EH (cell line): ENCODE measurements around the gene ATG14.
A peak's percentile ranks its signal among the peaks of the same experiment; 100 is the strongest.
"Not testable (repeated sequence)": the region's sequence is repeated elsewhere in the genome, so short reads cannot be mapped to it uniquely, and the experiment has no call there.

Experiments used
- DNase-seq: peaks from one replicate; pipeline ENCODE4 v3.0.0-alpha.2; 2015; ENCODE audit warnings: low read depth

ATG14 gene

DNA sequence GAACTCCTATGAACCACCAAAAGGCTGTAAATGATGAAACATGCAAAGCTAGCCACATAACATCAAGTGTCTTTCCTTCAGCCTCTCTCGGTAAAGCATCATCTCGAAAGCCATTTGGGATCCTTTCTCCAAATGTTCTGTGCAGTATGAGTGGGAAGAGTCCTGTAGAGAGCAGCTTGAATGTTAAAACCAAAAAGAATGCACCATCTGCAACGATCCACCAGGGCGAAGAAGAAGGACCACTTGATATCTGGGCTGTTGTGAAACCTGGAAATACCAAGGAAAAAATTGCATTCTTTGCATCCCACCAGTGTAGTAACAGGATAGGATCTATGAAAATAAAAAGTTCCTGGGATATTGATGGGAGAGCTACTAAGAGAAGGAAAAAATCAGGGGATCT, 61.2 kb downstream of the ATG14 start:
- no peak for DNase-seq

DNA sequence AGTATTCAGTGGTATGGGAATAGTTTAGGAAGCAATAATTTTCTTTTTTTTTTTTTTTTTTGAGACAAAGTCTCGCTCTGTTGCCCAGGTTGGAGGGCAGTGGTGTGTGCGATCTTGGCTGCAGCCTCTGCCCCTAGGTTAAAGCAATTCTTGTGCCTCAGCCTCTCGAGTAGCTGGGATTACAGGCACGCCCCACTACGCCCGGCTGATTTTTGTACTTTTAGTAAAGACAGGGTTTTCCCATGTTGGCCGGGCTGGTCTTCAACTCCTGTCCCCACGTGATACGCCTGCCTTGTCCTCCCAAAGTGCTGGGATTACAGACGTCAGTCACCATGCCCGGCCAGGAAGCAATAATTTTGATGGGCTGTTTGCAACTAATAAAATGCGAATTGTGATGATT, 62.1 kb downstream of the ATG14 start:
- DNase-seq, result no peak

DNA sequence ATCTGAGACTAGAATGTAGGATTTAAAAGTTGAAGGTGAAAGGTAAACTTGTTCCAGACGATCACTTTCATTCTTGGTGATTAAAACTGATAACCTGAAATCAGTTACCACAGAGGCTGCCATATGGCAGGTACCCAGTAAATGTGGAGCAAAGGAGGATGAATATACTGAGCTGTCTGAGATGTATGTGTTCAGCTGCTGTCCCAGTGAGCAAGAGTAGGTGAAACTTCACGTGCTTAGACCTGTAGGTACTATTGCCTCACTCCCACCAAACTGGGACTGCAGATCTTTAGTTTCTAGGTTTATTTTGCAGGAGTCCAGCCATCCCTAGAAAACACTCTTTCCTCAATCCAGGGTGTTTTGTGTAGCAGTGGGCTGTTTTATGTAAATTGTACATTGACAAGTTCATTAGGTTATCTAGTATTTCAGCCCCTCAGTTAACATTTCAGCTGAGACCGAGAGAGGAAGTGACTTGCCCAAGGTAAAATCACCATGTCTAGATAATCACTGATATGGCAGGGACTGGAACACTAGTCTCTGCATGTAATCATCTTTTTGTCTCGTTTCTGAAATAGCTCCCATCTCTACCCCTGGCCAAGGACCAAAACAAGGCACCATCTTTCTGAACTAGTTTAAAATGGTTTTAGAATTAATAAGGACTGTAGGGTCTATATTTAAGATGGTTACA, 62.7 kb downstream of the ATG14 start:
- DNase-seq, result no peak

DNA sequence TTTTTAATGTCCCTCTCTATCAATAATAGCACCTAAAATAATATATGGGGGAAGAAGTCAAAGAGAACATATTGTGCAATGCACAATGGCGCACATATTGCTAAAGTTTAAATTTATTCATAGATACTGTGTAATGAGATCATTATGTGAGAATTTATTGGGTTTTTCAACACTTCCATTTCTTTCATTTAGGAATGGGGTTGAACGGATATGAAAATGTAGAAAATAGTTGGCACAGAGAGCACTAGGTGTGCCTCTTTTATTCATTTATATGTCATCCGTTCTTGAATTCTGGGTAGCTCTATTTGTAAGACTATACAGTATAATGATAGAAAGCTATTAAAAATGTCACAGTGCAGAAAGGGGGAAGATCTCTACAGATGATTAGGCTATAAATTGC, 63.9 kb downstream of the ATG14 start:
- DNase-seq, result no peak

DNA sequence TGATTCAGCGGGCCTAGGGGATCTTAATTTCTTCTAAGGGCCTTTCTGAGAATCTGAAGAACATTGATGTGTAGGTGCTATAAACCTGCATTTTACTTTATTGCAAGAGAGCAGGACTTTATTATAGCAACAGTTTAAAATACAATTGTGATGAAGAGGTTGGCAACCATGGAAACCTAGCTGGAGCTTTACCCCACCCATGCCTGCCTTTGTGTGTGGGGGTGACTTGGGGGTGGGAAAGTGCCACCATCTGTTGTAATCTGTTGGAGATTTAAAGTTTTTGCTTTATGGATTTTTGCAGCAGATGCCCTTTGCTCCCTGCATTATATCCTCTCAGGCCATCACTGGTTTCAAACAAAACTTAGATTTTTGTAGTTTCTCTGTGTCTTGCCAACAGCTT, 64.6 kb downstream of the ATG14 start:
- DNase-seq, result no peak

DNA sequence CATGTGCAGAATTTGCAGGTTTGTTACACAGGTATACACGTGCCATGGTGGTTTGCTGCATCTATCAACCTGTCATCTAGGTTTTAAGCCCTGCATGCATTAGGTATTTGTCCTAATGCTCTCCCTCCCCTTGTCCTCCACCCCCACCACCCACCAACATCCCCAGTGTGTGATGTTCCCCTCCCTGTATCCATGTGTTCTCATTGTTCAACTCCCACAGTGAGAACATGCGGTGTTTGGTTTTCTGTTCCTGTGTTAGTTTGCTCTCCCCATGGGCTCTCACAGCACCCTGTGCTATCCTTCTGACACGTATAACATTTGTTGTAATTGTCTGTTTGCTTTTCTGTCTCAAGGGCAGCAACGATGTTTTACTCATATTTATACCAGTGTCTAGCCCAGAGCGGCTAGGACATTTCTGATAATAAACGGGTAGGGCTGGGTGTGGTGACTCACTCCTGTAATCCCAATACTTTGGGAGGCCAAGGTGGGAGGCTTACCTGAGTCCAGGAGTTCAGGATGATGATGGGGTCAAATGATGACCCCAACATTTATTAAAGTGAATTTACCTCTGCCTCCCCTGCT, 67.0 kb downstream of the ATG14 start:
- not testable (repeated sequence) for DNase-seq

DNA sequence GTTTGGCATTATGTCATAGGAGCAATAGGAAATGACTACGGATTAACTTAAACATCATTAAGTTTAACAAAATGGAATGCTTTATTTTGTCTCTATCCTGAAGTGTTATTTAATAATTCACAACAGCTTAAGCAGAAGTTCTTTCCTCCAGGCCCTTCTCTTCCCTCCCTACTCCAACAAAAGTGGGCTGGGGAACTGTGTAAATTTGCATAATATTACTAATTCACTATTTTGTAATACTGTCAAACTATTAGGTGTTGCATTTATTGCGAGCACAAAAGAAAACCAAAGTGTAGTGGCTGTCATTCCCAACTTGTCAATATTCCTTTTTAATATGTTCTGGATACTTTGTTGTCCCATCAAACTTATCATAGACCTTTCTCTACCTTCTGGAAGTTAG, 69.8 kb downstream of the ATG14 start:
- DNase-seq, result no peak

DNA sequence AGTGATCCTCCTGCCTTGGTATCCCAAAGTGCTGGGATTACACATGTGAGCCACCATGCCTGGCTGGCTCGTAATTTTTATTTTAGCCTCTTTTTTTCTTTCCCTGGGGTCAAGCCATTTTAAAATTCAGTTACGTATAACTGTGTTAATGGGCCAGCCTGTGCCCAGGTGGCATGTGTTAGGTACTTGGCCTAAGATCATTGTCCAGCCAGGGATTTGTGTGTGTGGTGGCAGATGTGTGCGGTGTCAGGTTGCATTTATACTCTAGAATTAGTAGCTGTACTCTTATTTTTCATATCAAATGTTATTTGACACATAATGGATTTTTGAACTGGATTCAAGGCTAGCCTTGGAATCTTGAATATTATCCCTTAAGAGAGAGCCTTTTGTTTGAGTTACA, 71.1 kb downstream of the ATG14 start:
- DNase-seq, result no peak

DNA sequence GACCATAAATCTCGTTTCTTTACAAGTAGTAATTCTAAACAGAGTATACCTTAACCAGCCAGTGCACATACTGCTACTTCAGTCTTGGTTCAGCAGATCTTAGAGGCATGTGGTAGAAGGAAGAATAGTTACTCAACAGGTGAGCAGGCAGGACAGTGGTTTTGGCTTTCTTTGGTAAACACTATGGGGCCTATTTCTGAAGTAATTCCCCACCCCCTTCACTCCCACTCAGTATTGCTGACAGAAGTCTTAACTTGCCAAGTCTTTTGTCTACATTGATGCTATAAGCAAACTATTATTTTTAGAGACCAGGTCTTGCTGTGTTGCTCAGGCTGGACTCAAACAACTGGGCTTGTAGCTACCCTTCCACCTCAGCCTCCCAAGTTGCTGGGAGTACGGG, 71.9 kb downstream of the ATG14 start:
- no peak for DNase-seq

DNA sequence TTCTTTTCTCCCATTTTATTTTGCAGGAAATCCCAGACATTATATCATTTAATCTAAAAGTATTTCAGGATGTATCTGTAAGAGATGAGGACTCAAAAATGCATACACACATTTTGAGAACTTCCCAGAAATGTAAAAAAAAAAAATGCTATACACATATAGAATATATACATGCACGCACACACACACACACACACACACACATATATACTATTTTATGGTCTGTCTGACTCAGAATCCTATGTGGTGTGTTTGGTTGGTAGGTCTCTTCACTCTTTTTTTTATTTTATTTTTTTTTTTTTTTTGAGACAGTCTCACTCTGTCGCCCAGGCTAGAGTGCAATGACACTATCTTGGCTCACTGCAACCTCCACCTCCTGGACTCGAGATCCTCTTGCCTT, 74.9 kb downstream of the ATG14 start:
- DNase-seq, result no peak

DNA sequence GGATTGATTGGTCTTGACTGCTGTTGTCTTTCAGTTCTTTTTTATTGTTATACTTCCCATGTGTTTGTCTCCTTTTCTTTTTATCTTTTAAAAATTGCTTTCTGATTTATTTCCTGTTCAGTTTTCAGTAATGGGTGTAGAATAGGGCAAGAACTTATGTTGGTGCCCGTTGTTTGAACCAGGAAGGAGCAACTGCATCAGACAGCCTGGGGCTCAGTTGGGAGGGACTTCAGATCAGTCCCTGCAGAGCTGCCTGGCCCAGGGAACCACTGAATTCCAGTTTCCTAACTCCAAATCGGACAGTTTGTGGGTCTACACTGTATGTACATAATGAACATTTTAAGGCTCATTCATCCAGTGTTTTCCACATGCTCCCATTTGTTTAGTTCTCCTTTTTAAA, 75.5 kb downstream of the ATG14 start:
- peak; percentile 72 for DNase-seq

DNA sequence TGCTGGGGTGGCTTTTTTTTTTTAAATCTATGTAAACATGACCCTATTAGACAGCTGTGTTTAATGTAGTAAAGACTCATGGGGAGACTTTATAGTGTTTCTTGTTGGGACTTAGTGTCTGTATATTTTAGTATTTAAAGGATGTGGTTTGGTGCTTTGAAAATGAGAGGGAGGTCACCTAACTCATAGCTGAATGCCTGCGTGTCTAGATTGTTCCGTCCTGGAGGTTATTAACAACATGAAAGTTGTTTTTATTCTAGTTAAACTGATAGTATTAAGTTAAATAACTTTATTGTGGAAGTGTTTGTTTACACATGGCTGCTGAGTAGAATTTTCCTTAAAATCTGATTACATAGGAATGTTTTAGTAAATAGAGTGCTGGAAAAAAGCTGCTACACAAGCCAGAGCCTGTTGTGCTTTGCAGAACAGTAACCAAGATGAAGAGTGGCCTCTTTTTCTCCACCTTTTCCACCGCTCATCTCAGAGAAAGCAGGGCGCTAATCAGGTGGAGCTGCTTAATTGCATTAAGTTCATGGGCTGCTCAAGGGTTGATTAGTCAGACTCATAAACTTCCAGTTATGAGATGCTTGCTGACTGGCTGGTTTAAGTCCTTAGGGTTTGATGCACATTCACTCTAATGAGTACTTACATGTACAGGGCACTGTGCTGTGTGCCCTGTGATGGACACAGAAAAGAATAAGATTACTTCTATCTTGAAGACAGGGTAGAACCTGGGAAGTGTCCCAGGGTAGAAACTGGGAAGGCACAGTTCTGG, 77.7 kb downstream of the ATG14 start:
- peak; percentile 69 for DNase-seq

DNA sequence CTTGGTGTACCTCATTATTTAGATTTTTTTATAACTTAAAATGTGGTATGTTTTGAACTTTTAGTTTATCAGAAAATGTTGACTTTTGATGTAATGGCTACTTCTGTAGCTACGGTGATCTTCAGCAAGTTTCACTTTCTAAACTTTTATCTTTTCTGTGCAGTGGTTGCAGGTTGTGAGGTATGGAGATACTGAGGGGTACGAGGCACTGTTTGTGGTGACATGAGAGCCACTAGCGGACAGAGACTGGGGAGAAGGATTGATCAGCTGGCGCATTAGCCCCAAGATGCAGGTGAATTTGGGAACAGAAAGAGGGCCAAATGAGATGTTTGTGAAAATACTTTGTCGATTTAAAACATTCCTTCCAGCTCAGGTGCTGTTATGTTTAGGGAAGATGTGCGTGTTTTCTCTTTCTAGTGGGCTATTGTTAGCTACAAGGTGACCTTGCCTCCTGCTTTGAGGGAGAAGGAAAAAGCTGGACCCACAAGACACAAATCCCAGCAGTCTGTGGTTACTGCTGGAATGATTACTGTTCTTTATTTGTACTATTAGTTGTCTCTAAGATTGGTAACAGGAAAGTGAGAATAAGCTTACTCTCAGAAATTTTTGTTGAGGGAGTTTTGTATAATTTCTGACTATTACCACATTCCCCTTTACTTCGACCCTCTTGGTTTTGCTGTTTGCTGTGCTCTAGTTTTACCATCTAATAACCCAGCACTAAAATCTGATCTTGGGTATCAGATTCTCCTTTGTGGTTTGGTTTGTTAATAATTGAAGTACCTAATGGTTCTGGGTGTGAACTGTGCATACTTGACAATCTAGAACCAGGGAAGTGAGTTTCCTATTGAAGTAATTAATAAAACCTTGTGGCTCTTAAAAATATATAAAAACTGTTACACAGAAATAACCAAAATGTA, 78.7 kb downstream of the ATG14 start:
- DNase-seq, result peak; percentile 14

DNA sequence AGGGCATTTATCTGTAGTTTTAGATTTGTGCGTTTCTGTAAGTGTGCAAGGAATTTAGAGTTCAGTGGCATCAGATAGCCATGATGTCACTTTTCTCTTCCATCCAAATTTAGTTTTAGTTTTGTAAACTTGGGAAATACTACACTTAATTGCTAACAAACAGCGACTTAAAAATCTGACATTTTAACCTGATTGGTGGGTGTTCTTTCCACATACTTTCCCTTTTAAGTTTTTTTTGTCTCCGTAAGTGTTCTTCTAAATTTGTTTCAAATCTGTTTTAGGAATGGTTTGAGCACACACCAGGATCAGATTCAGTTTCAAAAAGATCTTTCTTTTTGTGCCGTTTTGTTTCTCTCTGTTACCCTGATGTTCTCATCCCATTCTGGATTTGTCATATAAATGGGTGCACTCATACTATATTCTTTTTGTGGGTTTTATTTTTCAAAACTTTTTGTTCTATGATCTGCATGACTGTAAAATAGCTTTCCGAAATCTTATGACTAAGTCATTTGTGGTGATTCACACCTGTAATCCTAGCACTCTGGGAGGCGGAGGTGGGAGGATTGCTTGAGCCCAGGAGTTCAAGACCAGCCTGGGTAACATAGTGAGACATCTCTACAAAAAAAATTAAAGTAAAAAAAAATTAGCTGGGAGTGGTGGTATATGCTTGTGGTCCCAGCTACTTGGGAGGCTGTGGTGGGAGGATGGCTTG, 81.5 kb downstream of the ATG14 start:
- peak; percentile 10 for DNase-seq

DNA sequence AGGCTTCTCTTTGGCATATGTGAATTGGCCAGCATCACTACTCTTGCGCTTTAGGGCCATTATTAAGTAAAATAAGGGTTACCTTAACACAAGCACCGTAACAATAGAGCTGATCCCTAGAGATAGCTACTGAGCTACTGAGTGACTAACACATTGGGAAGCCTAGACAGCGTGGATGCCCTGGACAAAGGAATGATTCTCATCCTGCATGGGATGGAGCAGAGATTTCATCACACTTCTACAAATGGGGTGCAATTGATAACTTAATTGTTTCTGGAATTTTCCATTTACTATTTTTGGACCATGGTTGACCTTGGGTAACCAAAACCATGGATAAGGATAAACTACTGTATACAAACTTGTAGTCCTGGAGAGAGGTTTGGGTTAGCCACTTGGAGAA, 83.3 kb downstream of the ATG14 start:
- DNase-seq, result peak; percentile 35

DNA sequence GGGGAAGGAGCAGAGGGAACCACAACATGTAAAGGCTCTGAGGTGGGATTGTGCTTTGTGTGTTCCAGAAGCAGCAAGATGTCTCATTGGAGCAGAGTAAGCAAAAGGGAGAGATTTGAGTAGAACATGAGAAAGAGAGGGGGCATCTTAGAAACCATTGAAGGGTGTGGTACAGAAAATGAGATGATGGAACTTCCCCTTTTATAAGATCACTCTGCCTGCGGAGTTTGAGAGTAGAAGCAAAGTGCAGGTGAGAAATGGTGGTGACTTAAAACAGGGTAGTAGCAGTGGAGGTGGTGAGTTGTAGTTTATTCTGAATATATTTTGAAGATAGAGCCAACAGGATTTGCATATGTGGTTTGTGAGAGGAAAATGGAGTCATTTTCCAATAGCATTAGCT, 84.5 kb downstream of the ATG14 start:
- DNase-seq, result no peak

DNA sequence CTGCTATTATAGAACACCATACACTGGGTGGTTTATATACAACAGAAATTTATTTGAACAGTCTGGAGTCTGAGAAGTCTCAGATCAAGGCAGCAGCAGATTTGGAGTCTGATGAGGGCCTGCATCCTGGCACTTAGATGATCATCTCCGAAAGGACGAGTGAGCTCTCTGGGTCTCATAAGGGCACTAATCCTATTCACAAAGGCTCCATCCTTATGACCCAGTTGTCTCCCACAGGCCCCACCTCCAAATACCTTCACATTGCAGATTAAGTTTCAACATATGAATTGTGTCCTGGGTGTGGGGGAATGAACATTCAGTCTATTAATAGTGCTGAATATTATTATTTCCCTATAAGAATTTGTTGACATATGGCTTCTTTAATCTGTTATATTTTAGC, 86.8 kb downstream of the ATG14 start:
- no peak for DNase-seq

DNA sequence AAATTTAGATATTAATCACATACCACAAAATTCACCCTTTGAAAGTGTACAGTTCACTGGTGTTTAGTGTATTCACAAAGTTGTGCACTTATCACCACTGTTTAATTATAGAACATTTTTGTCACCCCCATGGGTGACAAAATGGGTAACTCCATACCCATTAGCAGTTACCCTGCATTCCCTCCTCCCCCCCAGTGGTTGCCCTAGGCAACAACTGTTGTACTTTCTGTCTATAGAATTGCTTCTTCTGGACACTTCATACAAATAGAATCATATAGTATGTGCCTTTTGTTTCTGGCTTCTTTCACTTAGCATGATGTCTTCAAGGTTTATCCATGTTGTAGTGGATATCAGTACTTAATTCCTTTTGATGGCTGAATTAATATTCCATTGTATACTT, 87.7 kb downstream of the ATG14 start:
- DNase-seq, result no peak

DNA sequence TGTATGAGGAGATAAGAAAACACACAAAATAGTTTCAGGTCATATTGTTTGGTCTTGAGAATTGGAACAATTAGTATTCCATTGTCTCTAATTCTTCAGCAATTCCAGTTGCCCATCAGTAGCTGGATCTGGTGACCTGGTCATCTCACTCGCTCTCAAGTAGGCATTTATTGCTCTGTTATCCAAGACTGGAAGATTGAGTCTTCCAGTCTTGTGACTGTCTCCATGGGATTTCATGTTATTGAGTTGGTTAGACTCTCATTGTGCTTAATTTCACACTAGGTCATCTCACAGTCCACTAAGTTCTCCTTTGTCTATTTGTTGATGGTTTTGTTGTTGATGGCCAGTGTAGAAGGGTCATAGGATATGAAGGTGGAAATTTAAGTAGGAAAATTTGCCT, 92.9 kb downstream of the ATG14 start:
- DNase-seq, result no peak

DNA sequence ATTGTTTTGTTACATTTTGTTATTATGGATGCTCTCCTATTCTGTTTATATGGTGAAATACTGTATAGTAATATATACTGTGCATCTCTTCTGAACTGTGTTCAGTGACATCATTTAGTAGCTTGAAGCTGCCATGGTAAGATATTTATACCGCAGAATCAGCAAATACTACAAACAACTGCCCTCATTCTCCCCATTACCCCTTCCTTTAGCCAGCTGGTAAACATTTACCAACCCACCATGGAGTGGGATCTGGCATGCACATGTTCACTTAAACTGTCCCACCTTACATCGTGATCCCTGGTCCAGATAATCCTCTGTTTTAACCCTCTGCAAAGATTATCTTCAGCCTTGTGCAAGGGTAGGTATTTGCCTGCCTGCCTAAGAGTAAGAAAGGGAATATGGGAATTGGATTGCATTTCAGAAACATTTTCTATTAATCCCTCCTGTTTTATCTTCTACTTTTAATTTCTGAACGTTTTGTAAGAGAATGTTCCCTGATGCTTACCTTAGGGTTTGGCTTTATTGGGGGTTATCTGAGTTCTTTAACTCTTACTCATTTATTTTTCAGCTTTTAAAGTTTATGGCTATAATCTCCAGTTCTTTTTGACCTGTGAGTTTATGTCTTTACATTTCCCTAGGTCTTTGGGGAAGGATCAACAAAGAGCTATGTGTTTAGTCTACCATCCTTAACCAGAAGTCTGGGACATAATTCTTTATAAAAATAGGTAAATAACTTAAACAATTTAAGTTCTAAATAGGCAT, 93.9 kb downstream of the ATG14 start:
- no peak for DNase-seq

DNA sequence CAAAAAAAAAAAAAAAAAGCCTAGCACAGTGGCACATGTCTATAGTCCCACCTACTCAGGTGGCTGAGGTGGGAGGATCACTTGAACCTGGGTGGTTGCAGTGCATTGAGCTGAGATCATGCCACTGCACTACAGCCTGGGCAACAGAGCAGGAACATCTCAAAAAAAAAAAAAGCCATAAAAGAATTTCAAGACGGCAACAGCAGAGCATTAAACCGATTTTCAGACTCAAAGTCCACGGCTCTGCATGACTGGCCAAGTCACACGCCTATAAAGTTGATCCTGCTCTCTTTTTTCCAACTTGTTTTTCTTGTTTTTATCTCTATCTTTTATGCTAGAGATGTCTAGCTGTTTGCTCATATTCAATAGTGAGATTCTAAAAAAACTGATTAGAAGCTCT, 95.1 kb downstream of the ATG14 start:
- no peak for DNase-seq
